Upper lobe of right lung (tissue), 1 donor: ENCODE measurements around the gene CORO1C. TPM values are rescaled to one million over a fixed set of nuclear protein-coding genes. Genes with fewer than 3 reads are reported as not detected.

ENCODE experiments used
- ATAC-seq: fragments of 200-7000 bp; cut with Tn5 transposase; one replicate; pipeline ENCODE4 v1.9.1; 2020; ENCODE audit warnings: mild to moderate bottlenecking, moderate library complexity
- DNase-seq: peaks from one replicate; pipeline ENCODE4 v3.0.0-alpha.2; 2020
- H3K27ac ChIP-seq: fragments of 200-600 bp; one replicate; pipeline ENCODE4 v1.8.0; 2022
- H3K27me3 ChIP-seq: fragments of 200-600 bp; one replicate; pipeline ENCODE4 v1.8.0; 2022; ENCODE audit warnings: mild to moderate bottlenecking
- H3K36me3 ChIP-seq: fragments of 200-600 bp; one replicate; pipeline ENCODE4 v1.8.0; 2022
- H3K4me1 ChIP-seq: fragments of 200-600 bp; one replicate; pipeline ENCODE4 v1.8.0; 2022
- H3K4me3 ChIP-seq: fragments of 200-600 bp; one replicate; pipeline ENCODE4 v1.8.0; 2022; ENCODE audit warnings: mild to moderate bottlenecking
- H3K9me3 ChIP-seq: fragments of 200-600 bp; one replicate; pipeline ENCODE4 v1.8.0; 2022
- intact Hi-C: fragments of 100-400 bp; cut with DNase I; formaldehyde crosslinking; loops from one replicate; pipeline ENCODE4 v1.11.0; 2022
- total RNA-seq: library from RNA; stranded (reverse); fragmentation: NEBNext Ultra II Directional; extraction: Animal tissue kit (Norgen Biotek cat#: 25700); gene quantifications from one replicate; pipeline ENCODE4 v1.2.1, GENCODE V29; 2021
- TF ChIP-seq, protein P1 (sequence below): fragments of 200-600 bp; IDR thresholded peaks from one replicate; pipeline ENCODE4 v1.8.0; 2022; ENCODE audit warnings: antibody characterized with exemption
- donor health status: DM: no; HTN: yes; CAD: no; lungs with severe emphysema.

CORO1C gene
- total RNA-seq, 1 donor from 2014 or later, result 257 TPM

DNA sequence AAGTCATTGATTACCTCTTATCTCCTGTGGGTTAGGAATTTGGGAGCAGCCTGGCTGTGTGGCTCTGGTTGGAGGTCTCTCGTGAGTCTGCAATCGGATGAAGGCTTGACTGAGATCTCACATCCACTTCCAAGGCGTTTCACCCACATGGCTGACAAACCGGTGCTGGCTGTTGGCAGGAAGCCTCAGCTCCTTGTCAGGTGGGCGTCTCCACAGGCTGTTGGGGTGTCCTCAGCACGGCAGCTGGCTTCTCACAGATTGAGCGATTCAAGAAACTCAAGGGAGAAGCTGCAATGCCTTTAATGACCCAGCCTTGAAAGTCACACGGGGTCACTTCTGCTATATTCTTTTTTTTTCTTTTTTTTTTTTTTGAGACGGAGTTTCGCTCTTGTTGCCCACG lies 28.6 kb upstream of the CORO1C start:
- no peak overlapping the region for H3K27ac ChIP-seq
- H3K27me3 ChIP-seq, result no peaks in the 10 kb centered on the region
- TF ChIP-seq, protein P1, sequence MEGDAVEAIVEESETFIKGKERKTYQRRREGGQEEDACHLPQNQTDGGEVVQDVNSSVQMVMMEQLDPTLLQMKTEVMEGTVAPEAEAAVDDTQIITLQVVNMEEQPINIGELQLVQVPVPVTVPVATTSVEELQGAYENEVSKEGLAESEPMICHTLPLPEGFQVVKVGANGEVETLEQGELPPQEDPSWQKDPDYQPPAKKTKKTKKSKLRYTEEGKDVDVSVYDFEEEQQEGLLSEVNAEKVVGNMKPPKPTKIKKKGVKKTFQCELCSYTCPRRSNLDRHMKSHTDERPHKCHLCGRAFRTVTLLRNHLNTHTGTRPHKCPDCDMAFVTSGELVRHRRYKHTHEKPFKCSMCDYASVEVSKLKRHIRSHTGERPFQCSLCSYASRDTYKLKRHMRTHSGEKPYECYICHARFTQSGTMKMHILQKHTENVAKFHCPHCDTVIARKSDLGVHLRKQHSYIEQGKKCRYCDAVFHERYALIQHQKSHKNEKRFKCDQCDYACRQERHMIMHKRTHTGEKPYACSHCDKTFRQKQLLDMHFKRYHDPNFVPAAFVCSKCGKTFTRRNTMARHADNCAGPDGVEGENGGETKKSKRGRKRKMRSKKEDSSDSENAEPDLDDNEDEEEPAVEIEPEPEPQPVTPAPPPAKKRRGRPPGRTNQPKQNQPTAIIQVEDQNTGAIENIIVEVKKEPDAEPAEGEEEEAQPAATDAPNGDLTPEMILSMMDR, result no peak
- H3K4me1 ChIP-seq, result no peaks in the 10 kb centered on the region
- no peak overlapping the region for H3K4me3 ChIP-seq
- intact Hi-C loops, result no loop called here
- H3K36me3 ChIP-seq, result no peaks in the 10 kb centered on the region
- ATAC-seq (no peak), DNase-seq (no peak)
- no peaks in the 10 kb centered on the region for H3K9me3 ChIP-seq

DNA sequence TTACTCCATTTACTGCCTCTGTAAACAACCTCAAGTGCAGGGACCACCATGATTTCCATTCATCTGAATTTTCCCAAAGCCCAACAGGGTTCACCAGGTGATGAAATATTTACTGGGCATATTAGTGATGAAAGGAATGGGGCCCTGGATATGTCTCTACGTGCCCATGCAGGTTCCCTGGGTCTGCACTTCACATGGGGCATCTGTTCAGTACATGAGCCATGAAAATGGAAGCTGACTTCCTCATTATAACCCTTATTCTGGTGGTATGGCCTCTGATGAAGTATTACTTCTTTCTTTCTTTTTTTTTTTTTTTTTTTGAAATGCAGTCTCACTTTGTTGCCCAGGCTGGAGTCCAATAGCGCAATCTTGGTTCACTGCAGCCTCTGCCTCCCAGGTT lies 26.5 kb upstream of the CORO1C start:
- H3K9me3 ChIP-seq, result no peaks in the 10 kb centered on the region
- ATAC-seq, result no peak
- intact Hi-C loops, result no loop called here
- H3K36me3 ChIP-seq, result no peaks in the 10 kb centered on the region
- no peak overlapping the region for H3K4me3 ChIP-seq
- TF ChIP-seq, protein P1, result no peak
- no peak overlapping the region for H3K27ac ChIP-seq
- no peak for DNase-seq
- H3K27me3 ChIP-seq, result no peaks in the 10 kb centered on the region
- H3K4me1 ChIP-seq, result no peaks in the 10 kb centered on the region

DNA sequence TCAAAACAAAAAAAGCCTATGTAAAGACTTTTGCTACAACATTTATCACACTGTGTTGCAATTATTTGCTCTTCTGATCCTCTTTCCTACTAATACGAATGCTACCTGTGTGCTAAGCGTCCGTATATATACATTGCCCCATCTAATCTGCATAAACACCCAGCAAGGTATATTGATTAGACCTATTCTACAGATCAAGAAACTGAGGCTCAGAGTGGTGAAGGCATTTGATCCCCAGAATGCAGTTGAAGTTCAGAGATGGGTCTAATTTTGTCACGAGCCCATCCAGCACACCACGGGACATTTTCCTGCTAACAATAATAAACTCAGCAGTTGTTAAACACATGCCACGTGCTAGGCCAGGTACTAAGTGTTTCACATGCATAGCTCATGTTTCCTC lies 25.1 kb upstream of the CORO1C start:
- no peak overlapping the region for H3K27ac ChIP-seq
- DNase-seq, result no peak
- no peaks in the 10 kb centered on the region for H3K9me3 ChIP-seq
- no peak for ATAC-seq
- no peaks in the 10 kb centered on the region for H3K4me1 ChIP-seq
- intact Hi-C loops, result no loop called here
- TF ChIP-seq, protein P1, result no peak
- H3K4me3 ChIP-seq, result no peak overlapping the region
- H3K27me3 ChIP-seq, result no peaks in the 10 kb centered on the region
- H3K36me3 ChIP-seq, result no peaks in the 10 kb centered on the region

DNA sequence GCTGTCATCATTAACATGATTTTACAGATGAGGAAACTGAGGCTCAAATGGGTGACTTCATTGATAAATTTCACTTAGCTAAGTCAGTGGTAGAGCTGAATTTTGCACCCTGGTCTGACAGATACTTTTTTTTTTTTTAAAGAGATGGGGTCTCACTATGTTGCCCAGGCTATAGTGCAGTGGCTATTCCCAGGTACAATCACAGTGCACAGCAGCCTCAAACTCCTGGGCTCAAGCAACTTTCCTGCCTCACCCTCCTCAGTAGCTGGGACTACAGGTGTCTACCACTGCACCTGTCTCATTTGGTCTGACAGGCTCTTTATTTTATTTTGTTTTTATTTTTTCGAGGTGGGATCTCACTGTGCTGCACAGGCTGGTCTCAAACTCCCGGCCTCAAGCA lies 24.2 kb upstream of the CORO1C start:
- Histone ChIP-seq H3K4me1 (no peaks in the 10 kb centered on the region), H3K4me3 (no peak overlapping the region), H3K36me3 (no peaks in the 10 kb centered on the region), H3K27ac (no peak overlapping the region), H3K27me3 (no peaks in the 10 kb centered on the region), H3K9me3 (no peaks in the 10 kb centered on the region)
- TF ChIP-seq, protein P1, result no peak
- DNase-seq (no peak), ATAC-seq (no peak)
- intact Hi-C loops, result no loop called here

DNA sequence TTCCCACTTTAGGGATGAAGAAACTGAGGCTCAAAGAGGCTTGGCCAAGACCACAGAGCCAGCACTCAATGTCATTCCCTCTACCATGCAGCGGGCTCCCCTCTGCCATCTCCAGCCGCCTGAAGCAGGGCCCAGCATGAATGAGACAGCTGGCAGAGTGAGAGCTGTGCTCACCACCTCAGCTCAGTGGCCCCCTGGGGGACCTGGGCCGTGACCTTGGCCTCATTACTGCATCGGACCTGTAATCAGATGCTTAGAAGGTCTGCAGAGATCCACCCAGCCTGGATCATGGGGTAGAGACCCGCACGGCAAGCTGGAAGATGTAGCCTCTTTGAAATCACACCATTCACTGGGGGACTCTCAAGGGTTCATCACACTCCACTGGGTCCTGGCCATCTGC lies 22.7 kb upstream of the CORO1C start:
- H3K4me1 ChIP-seq, result no peaks in the 10 kb centered on the region
- intact Hi-C loops, result no loop called here
- H3K4me3 ChIP-seq, result no peak overlapping the region
- no peak overlapping the region for H3K27ac ChIP-seq
- H3K27me3 ChIP-seq, result no peaks in the 10 kb centered on the region
- no peaks in the 10 kb centered on the region for H3K36me3 ChIP-seq
- TF ChIP-seq, protein P1, result no peak
- ATAC-seq (no peak), DNase-seq (no peak)
- no peaks in the 10 kb centered on the region for H3K9me3 ChIP-seq

DNA sequence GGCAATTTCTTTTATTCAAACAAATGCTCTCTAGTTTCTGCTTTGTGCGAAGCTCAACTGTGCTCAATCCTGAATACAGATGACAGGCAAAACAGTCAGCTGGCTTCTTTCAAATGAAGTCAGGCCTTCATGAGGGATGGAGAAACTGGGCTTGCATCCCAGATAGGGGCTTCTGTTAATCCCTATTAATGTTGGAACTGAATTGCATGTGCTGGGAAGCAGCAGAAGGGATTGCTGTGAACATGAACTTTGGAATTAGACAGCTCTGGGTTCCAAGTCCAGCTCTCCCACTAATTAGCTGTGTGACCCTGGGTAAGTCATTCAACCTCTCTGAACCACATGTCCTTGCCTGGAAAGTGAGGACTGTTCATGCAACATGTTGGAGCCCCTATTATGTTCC lies 21.1 kb upstream of the CORO1C start:
- Histone ChIP-seq H3K36me3 (no peaks in the 10 kb centered on the region), H3K27me3 (no peaks in the 10 kb centered on the region), H3K4me3 (no peak overlapping the region), H3K9me3 (no peaks in the 10 kb centered on the region), H3K27ac (no peak overlapping the region), H3K4me1 (no peaks in the 10 kb centered on the region)
- TF ChIP-seq, protein P1, result no peak
- ATAC-seq, result no peak
- DNase-seq, result no peak
- intact Hi-C loops, result no loop called here
